Activated CD4-positive, CD25-positive, alpha-beta regulatory T cell treated with anti-CD3 and anti-CD28 coated beads, Interleukin-2, amount 50 U/mL, for 24 hours (primary cell): ENCODE data around the gene INO80C.
"Not testable (repeated sequence)": the region's sequence is repeated elsewhere in the genome, so short reads cannot be mapped to it uniquely, and the experiment has no call there.

Source experiments
- ATAC-seq, 2 donors: fragments of 150-1000 bp; cut with Tn5 transposase; one replicate each; pipeline ENCODE4 v1.10.0; 2021; ENCODE audit warnings: mild to moderate bottlenecking in 1 of 2, moderate library complexity in 1 of 2

Gene INO80C

DNA sequence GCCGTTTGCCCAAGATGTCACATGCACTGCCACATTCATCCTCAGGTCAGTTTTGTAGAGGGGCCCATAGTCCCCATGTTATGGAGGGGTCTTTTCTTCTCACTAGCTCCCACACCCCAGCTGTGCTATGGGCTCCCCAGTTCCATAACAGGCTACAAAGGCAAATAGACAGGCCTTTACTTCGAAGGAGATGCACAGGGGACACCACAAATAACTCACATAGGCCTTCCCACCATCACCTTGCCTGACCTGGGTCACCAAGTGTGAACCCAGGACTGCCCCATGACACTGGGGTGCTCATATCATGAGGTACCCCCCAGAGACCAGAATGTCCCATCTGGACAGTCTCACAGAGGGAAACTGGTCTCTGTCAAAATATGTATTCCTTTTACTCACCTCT, 15.0 kb upstream of the INO80C start:
- ATAC-seq = no peak

DNA sequence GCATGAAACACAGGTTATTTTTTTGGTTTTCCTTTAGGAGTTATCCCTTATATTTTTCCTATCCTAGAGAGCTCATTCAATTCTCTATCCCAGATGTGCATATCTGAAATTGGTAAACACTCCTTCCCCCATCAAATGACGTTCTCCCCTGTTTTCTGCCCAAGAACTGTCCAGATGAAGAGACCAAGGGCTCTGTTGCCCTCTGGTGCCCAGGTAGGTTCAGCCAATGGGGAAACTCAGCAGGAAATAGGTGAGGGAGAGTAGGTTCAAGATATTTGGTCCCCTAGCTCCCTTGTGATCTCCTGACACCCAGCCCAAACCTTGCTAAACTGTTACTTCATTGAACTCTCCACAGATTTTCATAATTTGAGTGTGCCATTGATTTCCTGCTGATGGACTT, 14.1 kb upstream of the INO80C start:
- ATAC-seq = no peak

DNA sequence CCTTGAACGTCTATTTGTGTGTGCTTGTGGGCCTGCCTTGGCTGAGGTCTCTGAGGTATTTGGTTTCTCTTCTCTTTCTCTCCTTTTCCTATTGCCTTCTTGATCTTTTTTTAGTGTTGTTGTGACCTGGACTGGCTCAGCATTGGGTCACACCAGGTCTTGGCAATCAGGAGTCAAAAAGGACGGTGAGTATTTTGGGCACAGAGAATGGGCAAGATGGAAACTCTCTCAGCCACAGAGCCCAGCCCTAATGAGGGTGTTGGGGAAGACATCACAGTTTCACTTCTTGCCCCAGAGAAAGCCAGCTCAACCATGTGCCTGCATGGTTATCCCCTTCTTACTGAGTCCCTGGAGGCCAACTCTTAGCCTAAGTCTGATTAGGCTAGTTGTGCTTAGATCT, 13.7 kb upstream of the INO80C start:
- ATAC-seq = peak in 1 of 2 donors; percentile 45

DNA sequence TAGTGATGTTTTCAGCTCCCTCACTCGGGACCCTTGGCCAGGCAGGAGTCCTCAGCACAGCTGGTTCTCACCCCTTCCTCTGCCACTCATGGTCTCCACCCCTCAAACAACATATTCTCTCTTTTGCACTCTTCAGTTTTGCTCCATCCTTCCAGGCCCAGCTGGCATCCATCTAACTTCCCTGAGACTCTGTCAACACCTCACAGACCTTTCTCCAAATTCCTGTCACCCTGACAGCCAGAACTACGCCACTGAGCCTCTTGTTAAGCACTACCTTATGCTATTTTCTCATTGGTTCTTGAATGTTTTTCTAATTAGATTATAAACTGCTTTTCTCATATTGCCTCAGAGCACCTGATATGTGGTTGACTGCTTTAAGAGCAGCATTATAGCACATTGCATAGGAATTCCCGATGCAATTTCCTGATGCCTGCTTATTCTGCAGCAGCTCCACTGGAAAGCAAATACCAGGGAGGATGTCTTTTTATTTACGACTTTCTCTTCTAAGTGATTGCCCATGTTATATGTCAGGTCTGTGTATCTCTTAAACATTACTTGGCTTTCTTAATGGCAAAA, 12.4 kb upstream of the INO80C start:
- no peak for ATAC-seq

DNA sequence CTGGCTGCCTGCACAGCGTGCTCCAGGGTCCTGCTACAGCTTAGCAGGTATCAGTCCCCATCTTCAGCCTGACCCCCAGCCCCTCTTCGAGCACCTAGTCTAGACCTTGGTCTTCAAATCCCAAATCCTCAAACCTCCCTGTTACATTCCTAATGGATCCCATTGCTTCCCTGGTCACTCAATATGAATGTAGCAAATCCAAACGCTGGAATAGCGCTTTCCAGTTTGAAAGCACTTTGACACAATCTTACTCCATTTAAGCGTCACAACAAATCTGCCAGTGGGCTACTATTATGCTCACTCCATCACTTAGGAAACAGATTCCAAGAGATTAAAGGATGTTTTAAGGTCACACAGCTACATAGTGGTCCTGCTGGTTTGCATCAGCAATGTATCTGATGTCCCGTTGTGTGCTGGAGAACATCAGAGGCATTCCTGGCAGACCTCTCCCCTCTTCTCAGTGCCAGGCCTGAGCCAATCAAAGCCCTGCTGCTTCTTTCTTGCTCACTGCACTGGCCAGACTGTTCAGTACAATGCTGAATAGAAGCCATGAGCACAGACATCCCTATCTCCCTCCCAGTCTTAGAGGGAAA, 11.1 kb upstream of the INO80C start:
- ATAC-seq = no peak

DNA sequence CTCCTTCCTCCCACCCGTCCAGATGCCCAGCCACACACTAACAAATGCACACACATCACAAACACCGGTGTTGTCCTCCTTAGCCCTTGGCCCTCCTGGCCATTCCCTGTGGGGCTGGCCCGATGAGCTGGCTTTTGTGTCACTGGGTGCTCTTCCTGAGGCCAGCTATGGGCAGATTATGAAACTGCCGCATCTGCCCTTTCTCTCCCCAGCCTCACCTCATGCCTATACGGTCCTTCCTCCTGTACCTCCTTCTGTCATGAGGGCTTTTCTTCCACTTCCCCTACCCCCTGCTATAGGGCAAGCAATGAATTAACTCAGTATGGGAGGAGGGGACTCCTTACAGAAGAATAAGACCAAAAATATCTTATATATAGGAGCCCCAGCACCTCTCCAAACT, 10.3 kb upstream of the INO80C start:
- ATAC-seq = no peak

DNA sequence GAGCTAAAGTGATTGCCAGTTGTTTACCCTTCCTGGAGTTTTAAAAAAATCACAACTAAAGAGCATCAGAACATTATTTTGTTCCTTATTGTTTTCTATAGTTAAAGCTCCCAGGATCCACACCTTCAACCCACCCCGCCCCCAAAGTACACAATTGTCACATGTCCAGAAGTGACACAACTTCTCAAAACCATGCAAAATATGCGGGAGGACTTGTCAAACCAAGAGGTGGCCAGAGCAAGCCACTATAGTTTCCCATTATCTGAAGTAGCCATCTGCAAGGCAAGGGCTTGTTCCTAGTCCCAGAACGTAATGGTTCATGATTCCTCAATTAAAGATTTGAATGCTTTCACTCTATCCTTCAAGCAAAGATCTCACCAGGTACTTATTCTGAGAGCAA, 9.9 kb upstream of the INO80C start:
- no peak for ATAC-seq

DNA sequence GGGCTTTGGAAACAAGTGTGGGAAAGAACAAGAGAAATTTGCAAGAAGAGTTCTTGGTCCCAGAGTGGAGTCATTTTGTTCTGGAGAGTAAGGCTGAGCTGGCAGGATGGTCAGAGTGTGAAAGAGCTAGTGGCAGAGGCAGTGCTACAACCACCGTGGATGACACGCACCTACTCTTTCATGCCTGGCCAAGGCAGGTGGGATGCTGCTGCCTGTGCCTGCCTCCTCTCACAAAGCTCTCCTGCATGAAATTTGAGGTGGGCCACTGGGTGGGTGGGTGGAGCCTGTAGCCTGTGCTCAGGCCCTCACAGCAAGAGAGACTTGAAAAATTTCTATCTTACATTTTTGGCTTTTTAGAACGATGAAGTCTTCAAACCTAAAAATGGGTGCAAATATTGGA, 9.4 kb upstream of the INO80C start:
- ATAC-seq = no peak

DNA sequence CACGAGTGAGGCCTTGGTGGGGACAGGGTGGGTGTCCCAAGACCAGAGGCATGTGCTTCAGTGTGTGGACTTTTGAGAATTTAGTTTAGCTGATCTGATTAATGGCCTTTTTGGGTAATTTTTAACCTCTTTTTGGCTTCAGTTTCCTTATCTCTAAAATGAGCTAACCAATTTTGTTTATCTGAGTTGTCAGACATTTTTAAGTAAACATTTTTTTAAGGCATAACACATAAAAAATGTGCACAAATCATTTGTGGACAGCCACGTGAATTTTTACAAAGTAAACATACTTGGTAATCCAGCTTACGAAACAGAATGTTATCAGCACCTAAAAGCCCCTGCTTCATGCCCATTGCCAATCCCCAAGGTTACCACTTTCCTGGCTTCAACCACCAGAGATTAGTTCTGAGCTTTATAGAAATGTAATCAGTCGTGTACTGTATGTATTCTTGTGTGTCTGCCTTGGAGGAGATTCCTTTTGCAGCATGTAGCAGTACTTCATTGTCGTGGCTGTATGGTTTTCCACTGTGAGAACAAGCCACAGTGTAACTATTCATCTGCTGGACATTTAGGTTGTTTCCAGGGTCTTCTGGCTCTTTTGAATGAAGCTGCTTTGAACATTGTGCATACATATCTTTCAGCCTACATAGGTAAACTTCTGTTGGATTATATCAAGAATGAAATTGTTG, 8.4 kb upstream of the INO80C start:
- no peak for ATAC-seq

DNA sequence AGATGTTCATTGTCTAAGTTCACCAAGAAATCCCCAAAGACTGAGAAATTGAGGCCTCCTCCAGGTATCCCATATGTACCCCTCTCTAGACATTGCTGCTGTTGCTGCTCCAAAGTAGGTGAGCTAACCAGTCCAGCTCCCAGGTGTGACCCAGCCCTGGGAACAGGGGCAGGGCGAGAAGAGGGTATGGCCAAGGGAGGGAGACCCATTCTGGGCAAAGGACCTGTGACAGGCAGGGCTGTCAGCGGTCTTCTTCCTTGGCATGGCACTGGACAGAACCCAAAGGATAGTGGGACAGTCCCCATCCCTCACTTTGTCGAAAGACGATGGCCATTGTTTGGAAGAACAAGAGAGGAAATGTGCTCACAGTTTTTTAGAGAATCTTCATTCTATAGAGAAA, 7.2 kb upstream of the INO80C start:
- ATAC-seq = no peak

DNA sequence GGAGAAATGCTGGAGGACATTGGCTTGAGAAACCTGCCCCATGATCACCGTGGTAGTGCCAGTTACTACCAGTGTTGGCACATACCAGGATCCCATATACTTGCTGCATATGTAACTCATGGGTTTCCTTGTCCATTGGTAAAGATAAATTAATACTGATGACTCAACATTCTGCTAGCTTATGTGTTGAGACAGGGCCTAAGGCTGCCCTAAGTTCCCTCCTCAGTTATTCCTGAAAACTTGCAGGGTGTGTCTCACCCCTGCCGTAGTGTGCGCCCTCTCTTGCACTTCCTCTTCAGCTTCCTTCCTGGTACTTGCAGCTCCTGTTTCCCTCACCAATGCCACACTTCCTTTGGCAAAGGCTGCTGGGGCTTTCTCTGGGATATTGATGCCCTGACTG, 4.3 kb upstream of the INO80C start:
- no peak for ATAC-seq

DNA sequence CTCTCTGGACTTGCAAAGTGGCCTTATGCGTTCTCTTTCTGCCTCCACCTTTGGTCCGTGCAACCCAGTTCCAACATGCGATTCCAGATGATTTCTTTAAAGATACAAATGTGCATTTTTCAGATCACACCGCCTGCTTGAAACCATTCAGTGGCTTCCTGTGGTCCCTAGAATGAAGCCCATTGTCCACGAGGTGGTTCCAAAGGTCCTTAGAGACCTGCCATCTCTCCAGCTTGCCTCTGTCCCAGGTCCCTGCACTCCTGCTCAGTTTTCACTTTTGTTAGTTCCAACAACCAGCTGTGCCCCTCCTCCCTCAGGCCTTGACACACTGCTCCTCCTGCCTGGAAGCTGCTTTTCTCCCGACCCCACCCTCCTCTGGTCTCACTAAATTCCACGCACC, 3.6 kb upstream of the INO80C start:
- ATAC-seq = no peak

DNA sequence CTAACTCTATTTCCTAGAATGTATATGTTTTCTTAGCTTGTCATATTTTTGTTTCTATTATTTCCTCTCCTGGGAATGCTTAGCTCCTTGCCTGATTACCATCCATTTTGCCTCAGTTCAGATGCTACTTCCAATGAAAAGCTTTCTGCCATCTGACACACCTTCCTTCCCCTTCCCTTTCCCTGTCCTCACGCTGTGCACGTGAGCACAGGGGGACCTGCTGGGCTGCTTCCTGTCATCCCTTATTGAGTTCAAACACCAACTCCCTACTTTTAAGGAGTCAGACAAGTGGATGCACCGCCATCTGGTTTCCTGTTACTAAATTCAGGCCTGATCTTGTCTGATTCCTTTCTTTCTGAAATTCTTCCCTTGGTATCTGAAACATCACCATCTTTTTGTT, 2.4 kb upstream of the INO80C start:
- ATAC-seq = no peak

DNA sequence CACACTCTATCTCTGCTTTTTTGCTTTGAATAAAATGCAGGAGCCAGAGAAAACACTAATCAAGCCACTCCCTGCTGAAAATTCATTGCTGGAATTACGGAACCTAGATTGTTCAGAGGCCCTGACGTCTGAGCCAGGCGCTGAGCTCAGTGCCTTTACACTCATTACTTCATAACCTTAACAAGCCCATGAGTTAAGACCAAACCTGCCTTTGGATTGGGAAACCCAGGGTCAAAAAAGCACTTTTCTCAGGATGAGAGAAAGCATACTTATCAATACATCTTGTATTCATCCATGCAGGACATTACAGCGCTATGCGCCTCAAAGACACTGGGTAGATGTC, 762 bp downstream of the INO80C start:
- peak; percentile 5 to 6 for ATAC-seq

DNA sequence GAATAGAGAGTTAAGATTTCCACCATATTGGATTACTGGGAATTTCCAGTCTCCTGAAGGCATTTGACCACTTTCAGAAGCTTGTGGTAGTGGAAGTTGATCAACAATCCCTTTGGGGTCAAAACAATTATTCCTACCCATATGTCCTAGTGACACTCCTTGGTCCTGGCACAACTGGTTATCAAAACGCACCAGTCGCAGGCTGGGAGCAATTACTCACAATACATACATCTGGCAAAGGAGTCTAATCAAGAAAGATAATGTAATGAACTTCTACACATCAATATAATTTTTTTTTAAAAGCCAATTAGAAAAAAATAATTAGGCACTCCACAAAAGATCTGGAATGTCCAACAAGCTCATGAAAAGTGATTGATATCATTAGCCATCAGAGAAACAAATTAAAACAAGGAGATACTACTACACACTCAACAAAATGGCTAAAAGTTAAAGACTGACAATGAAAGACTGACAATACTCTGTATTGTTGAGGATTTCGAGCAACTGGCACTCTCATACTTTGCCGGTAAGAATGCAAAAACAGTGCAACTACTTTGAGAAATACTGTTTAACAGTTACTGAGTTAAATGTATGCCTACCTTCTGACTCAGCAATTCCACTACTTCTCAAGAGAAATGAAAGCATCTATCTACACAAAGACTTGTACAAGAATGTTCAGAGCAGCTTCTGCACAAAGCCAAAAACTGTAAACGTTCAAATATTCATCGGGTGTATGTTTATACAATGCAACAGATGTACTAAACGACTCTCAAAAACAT, 2.0 kb downstream of the INO80C start:
- ATAC-seq = no peak

DNA sequence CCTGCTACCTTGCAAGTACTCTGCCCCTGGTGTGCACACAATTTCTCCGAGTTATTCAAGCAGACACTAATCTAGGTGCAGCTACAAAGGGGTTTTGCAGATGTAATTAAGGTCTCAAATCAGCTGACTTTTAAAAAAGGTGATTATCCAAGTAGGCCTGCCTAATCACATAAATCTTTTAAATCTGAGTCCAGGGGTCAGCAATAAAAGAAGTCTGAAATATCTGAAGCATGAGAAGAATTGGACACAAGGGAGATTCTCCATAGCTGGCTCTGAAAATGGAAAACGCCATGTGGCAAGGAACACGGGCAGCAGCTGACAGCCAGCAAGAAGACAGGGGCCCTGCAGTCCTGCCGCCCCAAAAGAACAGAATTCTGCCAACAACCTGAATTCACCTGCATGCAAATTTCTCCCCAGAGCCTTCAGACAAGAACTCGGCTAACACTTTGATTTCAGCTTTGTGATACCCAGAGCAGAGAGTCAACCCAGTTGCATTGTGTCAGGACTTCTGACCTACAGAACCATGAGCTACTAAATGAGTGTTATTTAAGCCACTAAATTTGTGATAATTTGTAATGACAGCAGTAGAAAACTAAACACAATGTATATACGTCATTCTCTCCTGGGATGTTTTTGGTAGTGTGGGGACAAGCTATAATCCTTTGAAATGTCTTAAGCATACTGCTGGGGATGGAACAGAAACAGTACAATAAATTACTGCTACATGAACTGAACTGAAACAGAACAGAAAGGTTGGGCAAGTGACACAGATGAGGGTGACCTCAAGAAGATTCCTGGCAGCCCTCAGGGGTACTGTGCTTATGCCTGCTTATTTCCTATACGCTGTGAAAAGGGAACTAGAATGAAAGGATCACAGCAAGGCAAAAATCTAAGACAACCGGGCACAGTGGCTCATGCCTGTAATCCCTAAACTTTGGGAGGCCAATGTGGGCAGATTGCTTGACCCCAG, 3.2 kb downstream of the INO80C start:
- ATAC-seq = no peak

DNA sequence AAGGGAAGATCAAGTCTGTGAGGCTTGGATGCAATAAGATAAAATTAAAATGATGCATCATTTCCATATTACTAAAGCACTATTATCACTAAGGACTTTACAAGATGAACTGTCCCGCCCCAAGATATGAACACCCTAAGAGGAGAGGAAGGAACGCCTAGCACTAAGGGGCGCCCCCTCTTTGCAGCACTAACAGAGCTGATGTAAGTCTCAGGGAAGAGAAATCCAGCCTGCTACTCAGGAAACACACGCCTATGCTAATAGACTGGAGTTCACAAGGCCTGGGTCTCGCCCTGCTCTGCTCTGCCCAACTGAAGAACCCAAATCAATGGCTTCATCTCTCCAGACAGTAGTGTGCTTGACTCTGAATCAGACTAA, 6.1 kb downstream of the INO80C start:
- no peak for ATAC-seq

DNA sequence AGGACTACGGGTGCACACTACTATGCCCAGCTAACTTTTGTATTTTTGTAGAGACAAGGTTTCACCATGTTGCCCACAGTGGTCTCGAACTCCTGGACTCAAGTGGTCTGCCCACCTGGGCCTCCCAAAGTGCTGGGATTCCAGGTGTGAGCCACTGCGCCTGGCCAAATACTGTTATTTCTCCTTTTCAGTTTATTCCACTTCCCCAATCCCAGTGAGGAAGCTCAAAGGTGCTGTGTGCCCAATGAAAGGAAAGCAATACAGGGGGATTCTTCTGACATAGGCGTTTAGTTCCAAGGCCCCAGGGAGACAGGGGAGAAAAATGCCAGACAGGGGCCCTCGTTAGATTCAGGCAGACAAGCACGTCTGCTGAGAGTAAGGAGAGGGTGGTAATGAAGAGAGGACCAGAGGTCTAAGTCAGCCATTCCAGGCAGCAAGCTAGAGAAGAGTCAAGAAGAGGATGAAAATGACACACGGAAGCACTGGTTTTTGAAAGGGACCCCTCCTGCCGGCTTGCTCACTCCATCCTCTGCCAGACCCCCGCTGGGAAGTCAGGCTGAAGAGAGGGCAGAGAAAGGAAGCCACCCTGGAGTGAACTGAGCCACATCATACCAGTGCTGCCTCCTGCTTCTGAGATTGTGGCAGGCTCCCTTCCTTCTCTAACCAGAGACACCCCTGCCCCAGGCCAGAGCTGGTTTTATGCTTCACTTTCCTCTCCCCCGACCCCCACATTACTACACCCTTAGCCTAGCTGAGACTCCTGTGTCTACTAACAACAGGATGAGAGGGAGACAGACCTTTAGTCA, 6.7 kb downstream of the INO80C start:
- no peak for ATAC-seq

DNA sequence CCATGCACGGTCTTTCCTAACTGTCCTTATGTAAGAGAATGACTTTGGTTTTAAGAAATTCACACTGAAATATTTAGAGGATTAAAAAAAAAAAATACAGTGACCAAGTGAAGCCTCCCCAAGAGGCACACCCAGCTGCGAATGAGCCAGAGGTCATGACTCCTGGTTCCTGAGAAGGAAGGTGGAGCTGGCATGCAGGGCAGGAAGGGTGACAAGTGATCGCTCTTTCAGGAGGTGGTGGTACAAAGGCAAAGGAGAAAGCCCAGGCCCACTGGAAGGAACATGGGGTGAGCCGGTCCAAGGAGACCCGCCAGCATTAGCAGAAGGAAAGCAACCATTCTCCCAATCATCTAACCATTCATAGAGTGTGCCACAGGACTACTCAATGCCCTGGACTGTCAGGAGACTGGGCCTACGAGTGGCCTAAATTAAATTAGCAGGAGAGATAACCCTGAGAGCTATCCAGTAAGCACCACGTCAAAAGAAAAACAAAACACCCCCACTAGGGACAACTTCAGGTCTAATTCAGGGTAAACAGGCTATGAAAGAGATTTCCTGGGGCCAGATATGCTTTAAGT, 7.8 kb downstream of the INO80C start:
- ATAC-seq = no peak

DNA sequence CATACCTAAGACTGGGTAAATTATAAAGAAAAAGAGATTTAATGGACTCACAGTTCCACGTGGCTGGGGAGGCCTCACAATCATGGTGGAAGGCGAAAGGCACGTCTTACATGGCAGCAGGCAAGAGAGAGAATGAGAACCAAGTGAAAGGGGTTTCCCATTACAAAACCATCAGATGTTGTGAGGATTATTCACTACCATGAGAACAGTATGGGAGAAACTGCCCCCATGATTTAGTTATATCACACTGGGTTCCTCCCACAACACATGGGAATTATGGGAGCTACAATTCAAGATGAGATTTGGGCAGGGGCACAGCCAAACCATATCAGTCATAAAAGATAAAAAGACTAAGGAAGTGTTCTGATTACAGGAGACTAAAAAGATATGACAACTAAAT, 8.5 kb downstream of the INO80C start:
- not testable (repeated sequence) for ATAC-seq

DNA sequence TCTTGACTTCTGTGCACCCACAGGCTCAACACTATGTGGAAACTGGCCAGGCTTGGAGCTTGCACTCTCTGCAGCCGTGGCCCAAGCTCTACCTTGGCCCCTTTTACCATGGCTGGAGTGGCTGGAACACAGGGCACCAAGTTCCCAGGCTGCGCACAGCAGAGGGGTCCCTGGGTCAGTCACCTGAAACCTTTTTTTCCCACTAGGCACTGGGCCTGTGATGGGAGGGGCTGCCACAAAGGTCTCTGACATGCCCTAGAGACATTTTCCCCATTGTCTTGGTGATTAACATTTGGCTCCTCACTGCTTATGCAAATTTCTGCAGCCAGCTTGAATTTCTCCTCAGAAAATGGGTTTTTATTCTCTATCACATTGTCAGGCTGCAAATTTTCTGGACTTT, 9.4 kb downstream of the INO80C start:
- not testable (repeated sequence) for ATAC-seq

DNA sequence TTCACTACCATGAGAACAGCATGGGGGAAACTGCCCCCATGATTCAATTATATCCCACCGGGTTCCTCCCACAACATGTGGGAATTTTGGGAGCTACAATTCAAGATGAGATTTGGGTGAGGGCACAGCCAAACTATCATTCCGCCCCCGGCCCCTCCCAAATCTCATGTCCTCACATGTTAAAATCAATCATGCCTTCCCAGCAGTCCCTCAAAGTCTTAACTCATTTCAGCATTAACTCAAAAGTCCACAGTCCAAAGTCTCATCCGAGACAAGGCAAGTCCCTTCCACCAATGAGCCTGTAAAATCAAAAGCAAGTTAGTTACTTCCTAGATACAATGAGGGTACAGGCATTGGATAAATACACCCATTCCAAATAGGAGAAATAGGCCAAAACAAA, 10.2 kb downstream of the INO80C start:
- ATAC-seq = not testable (repeated sequence)
